Activated CD4-positive, alpha-beta T cell treated with anti-CD3 and anti-CD28 coated beads, Interleukin-2, amount 50 U/mL, for 48 hours (primary cell): ENCODE data around the gene SIMC1.
A peak's percentile ranks its signal among the peaks of the same experiment; 100 is the strongest.
"Not testable (repeated sequence)": the region's sequence is repeated elsewhere in the genome, so short reads cannot be mapped to it uniquely, and the experiment has no call there.

Experiments
- DNase-seq, 2 experiments: peaks; one replicate each; pipeline ENCODE4 v3.0.0-alpha.2; 2020

SIMC1 gene

DNA sequence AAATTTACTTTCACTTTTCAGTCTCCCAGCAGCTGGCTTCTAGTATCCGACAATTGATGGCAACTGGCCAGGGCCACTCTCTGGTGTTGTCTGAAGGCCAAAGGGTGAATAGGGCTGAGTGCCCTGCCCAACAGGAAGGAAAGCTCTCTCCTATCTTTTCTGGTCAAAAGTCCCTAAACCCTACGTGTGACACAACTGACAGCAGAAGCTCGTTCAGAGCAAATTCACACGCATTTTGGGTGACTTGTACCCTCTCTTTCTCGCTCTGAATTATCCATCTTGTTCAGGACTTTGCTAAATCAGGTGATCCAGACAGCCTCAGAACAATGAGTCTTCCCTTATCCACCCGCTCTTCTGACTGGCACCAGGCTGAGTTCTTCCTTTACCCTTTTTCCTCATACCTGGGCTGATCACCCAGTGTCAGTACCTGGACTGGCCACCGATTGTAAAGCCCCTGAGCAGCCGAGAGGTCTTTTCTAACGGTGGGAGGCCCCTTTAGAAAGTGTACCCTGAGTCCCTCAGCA, 21.8 kb upstream of the SIMC1 start:
- DNase-seq = not testable (repeated sequence)

DNA sequence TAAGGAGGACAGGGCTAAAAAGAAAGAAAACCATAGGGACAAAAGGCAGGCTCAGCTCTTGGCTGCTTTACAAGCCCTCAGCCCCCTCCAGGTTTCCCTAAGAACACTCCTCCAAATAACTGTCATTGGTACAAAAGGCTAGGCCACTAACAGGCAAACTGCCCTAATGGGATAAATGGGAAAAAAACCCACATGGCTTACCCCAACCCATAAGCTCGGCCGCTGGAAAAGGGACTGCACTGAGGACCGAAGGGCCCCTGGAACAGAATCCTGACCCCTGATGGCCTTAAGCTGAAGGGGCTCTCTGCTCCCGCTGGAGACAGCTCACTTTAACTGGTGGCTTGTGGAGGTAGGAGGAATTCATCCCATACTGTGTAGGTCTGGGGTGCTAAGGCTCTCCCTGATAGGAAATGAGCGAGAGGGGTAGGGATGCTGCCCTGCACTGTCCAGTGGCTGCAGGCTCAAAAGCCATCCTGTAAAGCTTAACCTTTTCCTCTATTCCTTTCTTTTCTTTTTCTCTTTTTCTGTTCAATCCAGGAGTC, 21.0 kb upstream of the SIMC1 start:
- not testable (repeated sequence) for DNase-seq

DNA sequence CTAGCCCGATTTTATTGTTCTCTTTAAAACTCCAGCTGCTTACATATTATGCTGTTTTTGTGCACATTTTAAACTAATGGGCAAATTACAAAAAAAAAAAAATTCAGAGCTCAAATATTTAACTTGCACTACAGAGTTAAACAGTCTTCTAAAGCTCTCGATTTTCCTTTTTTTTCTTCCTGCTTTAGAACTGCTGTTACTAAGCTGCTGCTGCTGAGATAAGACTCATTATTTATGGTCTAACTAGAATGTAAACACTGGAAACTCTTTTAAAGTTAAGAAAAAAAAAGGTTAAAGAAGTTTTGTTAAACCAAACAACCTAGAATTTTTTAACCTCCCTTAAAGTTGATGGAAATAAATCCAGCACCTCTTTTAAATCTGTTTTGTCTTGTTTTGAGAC, 20.5 kb upstream of the SIMC1 start:
- DNase-seq = not testable (repeated sequence)

DNA sequence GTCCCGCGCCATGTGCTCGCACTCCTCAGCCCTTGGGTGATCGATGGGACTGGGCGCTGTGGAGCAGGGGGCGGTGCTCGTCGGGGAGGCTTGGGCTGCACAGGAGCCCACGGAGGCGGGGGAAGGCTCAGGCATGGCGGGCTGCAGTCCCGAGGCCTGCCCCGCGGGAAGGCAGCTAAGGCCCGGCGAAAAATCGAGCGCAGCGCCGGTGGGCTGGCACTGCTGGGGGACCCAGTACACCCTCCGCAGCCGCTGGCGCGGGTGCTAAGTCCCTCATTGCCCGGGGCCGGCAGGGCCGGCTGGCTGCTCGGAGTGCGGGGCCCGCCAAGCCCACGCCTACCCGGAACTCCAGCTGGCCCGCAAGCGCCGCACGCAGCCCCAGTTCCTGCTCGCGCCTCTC, 16.2 kb upstream of the SIMC1 start:
- DNase-seq = not testable (repeated sequence)

DNA sequence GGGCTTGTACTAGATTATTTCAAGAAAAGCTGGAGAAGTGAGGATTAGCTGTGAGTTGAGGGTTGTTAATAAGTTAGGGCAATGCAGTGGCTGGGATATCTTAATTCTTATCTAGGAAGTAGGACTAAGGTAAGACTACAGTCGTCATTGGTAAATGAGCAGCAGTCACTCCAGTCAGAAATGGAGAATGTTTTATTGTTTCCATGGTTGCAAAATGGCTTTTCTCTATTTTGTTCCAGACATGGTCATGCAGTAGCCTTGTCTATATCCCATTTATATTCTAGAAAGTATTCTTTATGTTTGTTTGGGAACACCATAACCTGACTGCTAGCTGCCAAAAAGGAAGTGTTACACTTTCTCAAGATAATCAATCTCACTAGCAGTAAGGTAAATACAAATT, 9.9 kb upstream of the SIMC1 start:
- not testable (repeated sequence) for DNase-seq

DNA sequence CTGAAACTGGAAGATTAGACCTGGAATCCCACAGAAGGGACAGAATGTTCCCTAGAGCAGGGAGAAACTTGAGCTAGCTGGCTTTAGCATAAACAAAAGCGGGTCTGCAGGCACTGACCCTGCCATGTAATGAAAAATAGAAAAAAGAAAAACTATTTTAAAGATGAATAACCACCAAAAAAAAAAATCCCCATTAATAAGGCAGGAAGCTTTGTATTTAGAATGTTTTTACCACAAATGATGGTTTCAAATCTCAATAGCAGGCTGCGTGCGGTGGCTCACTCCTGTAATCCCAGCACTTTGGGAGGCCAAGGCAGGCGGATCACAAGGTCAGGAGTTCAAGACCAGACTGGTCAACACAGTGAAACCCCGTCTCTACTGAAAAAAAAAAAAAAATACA, 5.0 kb upstream of the SIMC1 start:
- not testable (repeated sequence) for DNase-seq

DNA sequence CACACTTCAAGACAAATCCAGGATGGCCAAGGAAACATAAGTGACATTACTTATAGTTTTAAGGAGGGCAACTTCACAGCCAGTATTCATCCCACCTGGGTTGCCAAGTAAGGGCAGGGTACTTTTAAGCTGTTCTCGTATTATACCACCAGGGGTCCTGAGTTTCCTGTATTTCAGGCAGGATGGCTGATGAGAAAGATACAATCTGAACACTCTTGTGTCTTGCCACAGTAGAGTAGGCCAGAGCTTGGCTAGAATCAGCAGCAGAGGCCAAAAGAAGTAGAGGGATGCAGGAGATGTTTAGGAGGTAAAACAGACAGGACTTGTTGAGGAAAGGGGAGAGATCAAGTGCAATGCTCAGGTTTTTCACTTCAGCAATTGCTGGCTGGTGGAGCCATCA, 3.1 kb upstream of the SIMC1 start:
- peak in 1 of 2 experiments; percentile 7 for DNase-seq

DNA sequence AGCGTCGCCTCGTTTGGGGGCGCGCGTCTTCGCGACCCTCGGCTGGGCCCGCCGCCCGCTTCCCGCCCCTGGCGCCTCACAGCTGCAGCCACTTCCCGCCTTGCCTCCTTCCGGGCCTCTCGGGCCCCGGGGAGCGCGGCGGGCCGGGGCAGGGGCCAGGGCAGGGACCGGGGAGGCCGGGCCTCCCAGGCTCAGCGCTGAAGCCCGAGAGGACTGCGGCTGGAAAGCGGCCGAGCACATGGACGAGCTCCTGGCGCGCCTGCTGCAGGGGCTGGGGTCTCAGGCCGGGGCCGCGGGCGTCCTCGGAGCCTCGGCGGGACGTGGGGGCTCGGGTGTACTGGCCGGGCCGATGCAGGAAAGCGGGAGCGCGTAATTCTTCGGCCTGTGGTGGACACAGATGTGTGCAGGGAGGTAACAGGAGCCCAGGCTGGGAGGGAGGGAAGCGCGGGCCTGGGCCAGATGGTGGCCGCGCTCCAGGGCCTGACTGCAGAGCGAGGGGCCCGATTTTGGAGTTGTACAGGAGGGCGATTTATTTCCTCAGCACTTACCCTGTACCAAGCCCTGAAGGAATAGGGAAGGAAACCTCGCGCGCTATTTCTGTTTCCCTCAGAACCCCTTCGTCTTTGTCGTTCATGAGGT, 540 bp downstream of the SIMC1 start:
- DNase-seq = not testable (repeated sequence)

DNA sequence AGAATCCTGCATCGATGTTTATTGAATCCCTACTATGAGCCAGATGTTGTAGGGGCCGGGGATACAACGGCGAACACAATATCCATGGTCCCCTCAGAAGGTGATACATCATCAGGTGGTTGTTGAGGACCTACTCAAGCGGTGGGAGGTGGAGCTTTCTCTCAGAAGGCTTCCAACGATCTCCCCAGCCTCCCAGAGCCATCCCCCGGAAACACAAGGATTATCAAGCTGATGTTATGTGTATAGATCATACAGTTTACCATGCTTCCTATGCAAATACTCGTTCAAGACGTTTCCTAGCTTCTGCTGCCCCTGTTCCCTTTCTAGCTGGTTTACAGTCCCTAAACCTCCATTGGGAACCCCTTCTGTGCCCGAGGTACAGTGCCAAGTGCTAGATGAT, 1.1 kb downstream of the SIMC1 start:
- DNase-seq = not testable (repeated sequence)

DNA sequence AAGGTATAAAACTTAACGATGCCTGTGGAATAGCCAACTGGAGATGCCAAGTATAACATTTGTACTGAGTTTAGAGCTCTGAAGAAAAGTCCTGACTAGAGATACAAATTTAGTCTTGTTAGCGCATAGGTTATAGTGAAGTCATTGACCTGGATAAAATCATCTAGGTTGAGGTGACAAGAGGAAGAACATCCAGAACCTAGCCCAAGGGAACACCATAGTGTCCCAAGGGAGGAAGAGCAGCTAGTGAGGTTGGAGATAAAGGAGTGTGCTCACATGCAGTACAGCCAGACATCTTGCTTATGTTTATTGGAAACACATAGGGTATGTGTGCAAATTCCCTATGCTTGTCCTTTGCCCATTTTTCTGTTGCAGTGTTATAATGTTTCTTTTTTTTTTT, 6.1 kb downstream of the SIMC1 start:
- not testable (repeated sequence) for DNase-seq

DNA sequence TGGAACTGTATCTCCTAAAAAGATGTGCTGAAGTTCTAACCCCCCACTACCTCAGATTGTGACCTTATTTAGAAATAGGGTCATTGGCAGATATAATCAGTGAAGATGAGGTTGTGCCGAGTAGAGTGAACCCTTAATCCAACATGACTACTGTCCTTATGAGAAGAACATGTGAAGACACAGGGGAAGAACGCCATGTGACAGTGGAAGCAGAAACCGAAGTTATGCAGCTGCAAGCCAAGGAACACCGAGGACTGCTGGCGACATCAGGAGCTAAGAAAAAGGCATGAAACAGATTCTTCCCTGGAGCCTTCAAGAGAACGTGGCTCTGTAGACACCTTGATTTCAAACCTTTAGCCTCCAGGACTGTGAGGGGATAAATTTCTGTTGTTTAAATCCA, 6.8 kb downstream of the SIMC1 start:
- DNase-seq = not testable (repeated sequence)

DNA sequence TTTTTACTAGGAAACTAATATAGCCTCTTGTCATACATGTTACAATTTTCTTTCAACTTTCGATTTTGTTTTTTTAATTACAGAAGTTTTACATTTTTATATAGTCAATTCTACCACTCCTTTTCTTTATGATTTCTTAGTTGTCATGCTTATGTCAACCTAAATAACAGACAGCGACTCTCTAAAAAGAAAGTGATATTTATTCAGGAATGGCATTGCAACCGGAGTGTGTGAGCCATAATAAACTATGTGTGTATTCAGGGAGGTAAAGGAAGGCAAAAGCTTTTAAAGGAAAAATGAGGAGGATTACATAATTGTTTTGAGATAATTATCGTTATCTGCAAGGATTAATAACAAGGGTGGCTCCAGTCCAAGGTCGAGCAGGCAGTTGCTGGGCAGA, 7.3 kb downstream of the SIMC1 start:
- DNase-seq = not testable (repeated sequence)

DNA sequence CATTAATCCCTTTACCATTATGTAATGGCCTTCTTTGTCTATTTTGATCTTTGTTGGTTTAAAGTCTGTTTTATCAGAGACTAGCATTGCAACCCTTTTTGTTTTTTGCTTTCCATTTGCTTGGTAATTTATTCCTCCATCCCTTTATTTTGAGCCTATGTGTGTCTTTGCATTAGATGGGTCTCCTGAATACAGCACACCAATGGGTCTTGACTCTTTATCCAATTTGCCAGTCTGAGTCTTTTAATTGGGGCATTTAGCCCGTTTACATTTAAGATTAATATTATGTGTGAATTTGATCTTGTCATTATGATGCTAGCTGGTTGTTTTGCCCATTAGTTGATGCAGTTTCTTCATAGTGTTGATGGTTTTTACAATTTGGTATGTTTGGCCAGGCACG, 12.5 kb downstream of the SIMC1 start:
- DNase-seq = not testable (repeated sequence)

DNA sequence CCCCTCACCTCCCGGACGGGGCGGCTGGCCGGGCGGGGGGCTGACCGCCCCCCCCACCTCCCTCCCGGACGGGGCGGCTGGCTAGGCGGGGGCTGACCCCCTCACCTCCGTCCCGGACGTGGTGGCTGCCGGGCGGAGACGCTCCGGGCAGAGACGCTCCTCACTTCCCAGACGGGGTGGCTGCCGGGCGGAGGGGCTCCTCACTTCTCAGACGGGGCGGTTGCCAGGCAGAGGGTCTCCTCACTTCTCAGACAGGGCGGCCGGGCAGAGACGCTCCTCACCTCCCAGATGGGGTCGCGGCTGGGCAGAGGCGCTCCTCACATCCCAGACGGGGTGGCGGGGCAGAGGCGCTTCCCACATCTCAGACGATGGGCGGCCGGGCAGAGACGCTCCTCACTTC, 13.9 kb downstream of the SIMC1 start:
- DNase-seq = not testable (repeated sequence)

DNA sequence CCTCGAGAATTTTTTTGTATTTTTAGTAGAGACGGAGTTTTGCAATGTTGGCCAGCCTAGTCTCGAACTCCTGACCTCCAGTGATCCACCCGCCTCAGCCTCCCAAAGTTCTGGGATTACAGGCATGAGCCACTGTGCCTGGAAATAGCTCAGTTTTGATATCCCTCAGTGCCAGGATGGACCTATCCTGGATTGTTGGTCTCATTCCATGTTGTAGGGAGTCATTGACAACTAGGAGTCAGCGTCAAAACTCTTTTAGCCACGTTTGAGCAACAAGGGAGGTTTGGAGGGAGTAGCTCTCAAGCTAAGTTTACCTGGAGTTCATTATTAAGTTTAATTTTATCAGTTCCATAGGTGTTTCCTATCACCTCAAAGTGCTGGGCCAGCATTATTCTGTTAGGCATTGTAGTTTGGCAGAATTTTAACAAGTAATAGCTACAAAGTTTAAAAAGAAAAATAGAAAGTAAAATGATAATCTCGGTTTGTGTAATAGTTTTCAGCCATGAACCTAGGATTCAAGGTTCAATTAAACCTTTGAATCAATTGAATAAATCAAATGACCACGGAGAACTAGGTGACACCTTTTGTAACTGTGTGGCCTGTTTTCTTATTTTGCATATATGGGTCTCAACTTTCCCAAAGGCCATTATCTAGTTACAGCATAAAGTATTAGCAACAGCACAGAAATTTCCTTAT, 15.3 kb downstream of the SIMC1 start:
- not testable (repeated sequence) for DNase-seq

DNA sequence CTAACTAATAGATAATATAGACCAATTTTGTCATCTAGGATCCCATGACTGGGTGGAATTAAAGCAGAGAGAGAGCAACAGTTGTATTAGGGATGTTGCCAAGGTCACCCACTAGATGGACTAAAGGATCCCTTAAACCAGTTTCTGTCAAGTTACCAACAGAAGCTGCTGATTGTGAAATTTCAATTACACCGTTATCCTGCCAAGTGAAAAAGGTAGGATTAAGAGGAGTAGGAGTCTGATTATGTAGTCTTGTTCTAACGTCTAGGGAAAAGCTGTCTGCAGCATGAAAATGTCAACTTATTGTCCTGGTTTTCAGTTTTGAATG, 15.8 kb downstream of the SIMC1 start:
- DNase-seq = not testable (repeated sequence)

DNA sequence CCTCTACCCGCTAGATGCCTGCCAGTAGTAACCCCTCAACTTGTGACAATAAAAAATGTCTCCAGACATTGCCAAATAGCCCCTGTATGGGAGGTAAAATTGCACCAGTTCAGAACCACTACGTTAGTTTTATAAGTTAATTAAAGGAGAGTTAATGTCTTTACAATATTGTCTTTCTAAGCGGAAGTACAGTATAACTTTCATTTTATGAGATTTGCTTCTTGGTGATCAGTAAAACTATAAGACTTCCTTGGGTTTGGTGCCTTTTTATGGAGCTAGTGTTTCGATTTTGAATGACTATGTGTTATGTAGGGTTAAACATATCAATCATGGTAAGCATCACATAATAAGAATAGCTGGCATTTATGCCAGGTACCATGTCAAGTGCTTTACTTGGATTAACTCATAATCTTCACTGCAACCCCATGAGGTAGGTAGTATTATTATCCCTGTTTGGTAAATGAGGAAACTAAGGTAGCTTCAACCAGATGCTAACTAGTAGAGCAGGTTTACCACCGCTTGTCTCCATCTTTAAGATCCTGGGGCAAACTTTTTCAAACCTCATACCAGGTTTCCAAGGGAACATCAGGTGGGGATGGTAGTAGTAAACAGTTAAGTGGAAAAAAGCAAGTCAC, 19.8 kb downstream of the SIMC1 start:
- not testable (repeated sequence) for DNase-seq

DNA sequence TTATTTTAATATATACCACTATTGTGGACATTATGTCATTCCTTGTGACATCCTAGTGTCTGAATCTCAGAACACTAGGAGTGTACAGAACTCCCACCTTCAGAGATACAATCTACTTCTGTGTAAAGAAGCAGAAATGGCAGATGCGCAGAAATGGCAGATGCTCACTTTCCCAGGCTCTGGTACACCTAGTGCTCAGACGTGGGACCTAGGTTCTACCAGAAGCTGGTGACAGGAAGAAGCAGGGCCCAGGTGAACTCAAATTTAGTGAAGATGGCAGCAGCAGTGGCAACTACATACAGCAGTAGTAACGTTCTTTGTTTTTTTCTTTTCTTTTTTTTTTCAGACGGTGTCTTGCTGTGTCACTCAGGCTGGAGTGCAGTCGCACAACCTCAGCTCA, 22.5 kb downstream of the SIMC1 start:
- not testable (repeated sequence) for DNase-seq

DNA sequence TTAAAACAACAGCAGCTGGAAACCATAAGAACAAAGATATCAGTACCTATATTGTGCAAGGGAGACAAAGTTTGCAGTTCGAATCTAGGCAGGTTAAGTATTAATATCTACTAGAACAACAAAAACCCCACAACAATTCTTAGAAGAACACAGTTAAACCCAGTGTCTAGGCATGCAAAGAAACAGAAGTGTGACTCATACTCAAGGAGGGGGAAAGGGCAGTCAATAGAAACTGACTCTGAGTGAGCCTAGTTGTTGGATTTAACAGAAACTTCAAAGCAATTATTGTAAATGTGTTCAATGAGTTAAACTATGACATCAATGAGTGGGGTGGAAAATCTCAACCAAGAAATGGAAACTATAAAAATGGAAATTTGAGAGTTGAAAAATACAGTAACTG, 28.2 kb downstream of the SIMC1 start:
- DNase-seq = not testable (repeated sequence)

DNA sequence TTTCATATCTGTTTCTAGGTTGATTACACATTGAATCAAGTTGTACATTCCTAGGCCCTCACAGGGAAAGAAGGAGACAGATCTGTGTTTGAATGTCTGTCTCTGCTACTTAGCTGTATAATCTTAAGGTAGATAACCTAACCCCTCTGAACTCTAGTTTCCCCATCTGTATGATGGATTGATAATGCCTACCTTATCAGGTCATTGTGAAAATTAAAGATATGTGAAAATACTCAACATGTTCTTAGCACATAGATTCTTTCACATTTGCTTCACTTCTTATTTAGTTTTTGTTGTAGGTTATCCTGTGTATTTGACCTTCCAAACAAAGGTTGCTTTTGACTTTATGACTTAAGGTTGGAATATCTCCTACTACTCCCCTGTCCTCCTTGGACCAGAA, 50.8 kb downstream of the SIMC1 start:
- DNase-seq = not testable (repeated sequence)

DNA sequence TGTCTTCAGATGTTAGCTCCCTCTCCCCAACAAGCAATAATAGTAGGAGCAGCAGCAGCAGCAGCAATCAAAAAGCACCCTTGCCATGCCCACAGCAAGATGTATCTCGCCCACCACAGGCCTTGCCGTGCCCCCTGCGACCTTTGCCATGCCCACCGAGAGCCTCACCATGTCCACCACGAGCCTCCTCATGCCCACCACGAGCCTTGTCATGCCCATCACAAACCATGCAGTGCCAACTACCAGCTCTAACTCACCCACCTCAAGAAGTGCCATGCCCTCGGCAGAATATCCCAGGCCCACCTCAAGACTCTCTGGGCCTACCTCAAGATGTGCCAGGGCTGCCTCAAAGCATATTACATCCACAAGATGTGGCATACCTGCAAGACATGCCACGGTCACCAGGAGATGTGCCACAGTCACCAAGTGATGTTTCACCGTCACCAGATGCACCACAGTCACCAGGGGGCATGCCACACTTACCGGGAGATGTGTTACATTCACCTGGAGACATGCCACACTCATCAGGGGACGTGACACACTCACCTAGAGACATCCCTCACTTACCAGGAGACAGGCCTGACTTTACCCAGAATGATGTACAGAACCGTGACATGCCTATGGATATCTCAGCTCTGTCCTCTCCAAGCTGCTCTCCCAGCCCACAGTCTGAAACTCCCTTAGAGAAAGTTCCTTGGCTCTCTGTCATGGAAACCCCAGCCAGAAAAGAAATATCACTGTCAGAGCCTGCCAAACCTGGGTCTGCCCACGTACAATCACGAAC, 52.0 kb downstream of the SIMC1 start:
- DNase-seq = not testable (repeated sequence)

DNA sequence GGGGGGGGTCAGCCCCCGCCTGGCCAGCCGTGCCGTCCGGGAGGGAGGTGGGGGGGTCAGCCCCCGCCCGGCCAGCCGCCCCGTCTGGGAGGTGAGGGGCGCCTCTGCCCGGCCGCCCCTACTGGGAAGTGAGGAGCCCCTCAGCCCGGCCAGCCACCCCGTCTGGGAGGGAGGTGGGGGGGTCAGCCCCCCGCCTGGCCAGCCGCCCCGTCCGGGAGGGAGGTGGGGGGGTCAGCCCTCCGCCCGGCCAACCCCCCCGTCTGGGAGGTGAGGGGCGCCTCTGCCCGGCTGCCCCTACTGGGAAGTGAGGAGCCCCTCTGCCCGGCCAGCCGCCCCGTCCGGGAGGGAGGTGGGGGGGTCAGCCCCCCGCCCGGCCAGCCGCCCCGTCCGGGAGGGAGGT, 67.1 kb downstream of the SIMC1 start:
- DNase-seq = not testable (repeated sequence)
